ENCODE results near the gene EFNB1.

EFNB1 gene

GRCh38 chrX:68844581-68844980 lies 15.8 kb downstream of the EFNB1 start:
- no peak for DNase-seq

DNA sequence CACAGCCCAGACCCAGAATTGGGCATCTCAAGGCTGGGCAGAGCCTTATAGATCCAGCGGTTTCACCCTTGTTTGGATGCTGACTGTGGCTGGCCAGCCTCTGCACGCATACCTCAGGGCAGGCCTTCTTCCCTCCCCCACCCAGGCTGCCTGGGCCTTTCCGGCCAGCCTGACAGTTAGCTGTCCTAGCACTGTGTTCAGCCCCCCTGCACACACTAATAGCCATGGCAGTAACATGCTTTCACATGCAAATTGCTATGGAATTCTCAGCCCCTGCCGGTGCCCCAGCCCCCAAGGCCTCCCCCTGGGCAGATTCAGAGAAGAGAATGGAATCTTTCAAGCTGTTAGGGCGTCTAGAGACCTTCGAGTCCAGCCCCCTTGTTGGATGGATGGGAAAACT lies 17.7 kb downstream of the EFNB1 start:
- DNase-seq: no peak

DNA sequence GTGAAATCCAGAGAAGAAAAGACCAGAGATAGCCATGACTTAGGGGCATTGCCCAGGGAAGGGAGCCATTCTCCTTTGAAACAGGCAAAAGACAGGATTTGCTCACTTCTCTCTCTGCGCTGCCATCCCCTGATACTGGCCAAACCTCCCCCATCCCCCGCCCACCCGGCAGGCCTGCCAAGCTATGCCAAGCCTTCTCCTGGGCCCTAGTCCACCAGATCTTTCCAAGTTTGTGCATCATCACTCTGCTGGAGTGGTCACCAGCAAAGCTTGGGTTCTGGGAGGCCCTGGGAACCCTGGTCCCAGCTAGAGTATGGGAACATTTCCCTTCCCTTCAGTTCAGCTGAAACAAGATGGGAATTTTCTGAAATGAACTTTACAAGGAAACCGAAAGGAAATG lies 18.4 kb downstream of the EFNB1 start:
- DNase-seq: no peak

DNA sequence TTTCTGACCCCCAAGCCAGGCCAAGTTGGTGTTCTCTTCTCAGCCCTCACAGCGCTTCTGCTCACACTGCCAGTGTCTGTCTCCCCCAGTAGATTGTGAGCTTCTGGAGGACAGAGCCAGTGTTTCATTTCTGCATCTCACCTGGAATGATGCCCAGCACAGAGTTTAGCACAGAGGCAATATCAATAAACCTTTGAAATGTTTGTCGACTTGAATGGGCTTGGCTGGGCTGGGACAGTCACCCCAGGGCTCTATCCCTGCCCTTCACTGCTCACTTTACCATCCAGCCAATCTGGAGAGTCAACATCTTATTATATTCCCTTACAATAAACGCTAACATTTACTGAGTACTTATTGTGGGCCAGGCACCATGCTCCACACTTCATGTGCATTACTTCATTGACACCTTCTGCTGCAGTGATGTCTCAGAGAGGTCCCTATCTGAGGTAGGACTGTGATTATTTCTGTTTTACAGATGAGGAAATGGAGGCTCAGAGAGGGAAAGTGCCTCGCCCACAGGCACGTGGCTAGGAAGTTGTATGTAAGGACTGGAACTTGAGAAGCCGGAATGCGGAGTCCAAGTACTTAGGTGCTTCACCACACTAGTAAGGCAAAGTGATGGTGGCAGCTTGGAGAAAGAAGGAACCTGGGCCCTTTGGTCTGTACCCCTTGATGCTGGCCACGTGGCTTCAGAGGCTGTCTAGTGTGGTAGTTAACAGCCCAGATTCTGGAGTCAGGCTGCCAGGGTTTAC lies 19.5 kb downstream of the EFNB1 start:
- no peak for DNase-seq

DNA sequence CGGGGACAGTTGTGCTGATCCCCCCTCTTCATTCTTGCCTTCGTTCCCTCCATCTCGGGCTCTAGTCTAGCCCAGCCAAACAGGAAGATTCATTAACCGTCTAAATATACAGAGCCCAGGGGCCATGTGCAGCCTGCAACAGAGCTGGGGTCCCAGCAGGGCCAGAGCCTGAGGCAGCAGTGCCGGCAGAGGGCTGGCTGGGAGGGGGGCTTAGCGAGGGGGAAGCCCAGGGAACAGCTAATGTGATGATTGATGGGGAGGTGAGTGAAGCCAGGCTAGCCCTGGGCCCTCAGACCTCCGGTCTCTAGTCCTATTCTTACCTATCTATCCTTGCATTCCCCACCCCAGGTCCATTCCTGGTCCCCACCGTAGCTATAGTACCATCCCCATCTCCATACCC lies 22.3 kb downstream of the EFNB1 start:
- no peak for DNase-seq

DNA sequence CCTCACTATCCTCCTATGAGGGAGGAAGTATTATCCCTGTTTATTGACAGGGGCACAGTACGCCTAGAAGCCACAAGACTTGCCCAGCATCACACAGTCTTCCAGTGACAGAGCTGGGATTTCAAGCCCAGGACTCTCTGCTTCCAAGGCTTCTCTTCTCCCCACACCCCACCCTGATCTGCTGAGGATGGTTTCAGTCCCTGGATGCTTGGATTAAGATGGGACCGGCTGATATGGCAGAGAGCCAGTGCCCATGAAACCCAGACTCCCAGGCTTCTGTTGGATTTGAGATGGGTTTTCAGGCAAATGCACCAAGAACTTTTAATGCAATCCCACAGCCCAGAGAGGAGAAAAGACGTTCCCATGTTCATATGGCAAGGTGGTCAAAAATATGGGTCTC lies 23.2 kb downstream of the EFNB1 start:
- DNase-seq: no peak

GRCh38 chrX:68853665-68854251 lies 24.9 kb downstream of the EFNB1 start:
- no peak for DNase-seq

DNA sequence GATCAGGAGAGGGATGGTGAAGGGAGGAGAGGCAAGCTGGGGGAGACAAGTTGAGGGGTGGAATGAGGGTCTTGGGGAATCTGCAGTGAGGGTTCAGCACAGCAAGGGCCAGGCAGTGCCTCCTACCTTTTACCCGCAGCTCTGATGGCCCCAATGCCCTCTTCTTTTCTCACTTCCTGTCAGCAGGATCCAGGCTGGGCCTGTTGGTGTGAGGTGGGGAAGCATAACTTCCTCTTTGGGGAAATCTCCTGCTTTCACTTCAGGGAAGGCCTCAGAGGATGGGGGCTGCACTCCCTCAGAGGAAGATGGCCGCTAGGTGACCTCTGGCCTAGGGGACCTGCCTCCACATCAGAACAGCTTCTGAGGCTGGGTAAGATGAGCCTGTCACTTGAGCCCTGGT lies 36.5 kb downstream of the EFNB1 start:
- DNase-seq: no peak

DNA sequence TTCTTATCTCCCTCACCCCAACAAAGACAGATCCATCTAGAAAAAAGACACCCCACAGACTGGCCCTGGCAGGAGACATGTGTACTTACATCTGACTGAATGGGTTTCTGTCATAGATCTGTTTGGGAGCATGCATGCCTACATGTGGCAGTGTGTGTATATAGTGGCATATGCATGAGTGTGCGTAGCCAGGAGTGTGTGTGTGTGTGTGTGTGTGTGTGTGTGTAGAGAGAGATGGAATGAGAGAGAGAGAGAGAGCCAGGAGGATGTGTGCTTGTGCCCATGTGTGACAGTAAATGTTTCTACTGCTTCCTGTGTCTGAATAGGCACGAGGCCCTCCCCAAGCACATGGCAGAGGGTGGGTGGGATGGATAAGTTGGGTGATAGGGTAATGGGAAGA lies 37.1 kb downstream of the EFNB1 start:
- no peak for DNase-seq

DNA sequence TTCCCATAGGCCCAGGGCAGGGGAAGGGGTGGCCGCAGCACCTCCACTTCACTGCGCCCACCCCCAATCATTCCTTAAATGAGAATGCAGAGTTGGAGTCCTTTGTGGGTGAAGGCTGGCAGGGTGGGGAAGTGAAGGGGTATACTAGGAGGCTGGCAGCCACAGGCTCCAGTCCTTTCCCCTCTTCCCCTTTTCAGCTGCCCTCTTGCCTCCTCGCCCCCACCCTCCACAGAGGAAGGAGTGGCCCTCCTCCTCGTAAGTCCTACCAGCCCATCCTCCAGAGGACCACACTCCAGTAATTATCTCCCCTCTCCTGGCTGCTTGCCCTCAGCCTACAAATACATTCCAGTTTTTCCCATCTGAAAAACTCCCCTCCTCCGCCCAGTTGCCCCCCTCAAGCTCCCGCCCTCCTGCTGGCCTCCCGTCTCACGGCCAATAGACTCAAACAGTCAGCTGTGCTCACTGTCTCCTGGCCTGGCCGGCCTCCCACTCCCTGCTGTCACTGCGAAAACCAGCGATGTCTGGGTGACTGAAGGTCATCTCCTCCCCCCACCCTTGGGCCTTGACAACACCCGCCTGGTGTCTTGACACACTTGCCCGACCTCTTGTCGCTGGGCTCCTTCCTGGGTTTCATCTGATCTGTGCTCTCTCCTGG lies 38.8 kb downstream of the EFNB1 start:
- no peak for DNase-seq

GRCh38 chrX:68868316-68868715 lies 39.5 kb downstream of the EFNB1 start:
- no peak for DNase-seq

- DNase-seq: no peak
Observed at GRCh38 chrX:68868902-68869800, 40.3 kb downstream of the EFNB1 start.

DNA sequence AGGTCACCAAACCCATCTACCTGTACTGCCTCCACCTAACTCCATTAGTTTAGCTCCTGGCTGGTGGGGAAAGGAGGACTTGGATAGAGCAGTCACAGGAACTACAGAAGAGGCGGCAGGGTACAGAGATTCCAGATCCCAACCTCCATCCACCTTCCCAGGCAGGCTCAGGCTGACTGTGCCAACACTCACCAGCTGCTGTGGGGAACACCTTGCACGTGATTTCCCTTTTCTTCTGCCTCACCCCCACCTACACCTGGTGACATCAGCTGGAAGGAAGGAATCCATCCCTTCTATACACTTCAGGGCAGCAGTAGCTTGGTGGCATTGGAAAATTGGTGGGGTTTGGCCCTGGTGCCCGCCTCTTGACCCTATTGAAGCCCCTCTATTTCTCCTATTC lies 41.5 kb downstream of the EFNB1 start:
- no peak for DNase-seq

DNA sequence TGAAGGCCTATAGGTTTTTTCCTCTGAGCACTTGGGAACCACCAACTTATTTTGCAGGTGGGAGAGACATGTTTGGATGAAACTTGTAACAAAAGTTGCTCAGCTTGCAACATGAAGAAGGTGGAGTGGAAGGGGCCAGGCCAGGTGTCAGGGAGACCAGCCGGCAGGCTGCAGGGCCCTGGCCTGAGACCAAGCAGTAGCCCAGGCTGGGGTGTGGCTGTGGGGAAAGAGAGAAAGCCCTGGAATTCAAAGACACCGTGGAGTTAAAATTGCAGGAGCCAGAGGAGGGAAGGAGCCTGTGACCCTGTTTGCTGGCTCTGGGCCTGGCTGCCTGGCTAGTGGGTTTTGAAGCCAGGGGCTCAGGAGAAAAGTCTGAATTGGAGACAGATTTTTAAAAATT lies 43.4 kb downstream of the EFNB1 start:
- no peak for DNase-seq

DNA sequence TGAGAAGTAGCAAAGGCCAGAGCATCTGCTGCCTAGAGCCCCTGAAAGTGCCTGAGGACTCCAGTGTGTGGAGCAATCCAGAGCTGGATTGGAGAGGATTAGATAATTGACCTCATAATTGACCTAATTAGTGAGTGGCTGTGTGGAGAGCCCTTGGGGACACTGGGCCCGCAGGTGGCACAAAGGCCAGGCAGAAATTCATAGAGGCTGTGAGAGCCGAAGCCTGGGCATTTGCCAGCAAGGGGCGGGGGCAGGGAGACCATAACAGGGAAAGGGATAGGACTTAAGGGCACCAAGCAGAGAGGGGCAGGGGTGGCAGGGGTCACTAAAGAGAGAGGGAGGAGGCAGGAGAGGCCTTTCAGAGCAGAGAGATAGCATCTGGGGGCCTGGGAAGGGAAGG lies 45.3 kb downstream of the EFNB1 start:
- no peak for DNase-seq

GRCh38 chrX:68876731-68877130 lies 47.9 kb downstream of the EFNB1 start:
- DNase-seq: no peak

- DNase-seq: no peak
Observed at GRCh38 chrX:68877606-68878005, 48.8 kb downstream of the EFNB1 start.

GRCh38 chrX:68878977-68879645 lies 50.3 kb downstream of the EFNB1 start:
- no peak for DNase-seq

DNA sequence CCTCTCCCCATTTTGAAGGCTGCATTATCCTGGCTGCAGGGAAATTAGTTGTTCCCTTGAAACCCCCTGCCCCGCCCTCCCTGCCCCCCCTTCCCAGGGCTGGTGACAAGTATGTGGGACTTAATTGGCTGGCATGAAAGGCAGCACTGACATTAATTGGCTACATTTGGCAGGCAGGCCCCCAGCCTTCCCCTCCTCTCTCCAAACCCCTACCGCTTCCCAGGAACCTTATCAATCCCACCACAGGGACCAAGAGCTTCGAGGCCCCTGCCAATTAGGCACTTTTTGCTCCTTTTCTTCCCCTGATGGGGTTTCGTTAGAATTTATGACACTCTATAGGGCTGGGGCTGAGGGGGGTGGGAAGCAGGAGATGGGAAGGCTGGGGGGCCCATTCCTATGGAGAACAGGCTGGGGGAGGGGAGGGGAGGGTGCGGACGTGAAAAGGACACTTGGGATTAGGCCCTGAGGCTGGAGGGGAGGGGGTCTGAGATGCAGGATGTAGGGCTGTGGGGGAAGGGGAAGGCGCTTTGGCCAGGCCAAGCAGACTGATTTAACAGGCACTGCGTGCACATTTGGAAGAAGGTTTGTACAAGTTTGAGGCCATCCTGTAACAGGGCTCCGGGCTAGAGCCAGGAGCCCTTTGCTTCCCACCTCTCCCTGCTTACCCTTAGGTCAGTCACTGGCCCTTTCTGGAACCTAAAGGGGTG lies 52.2 kb downstream of the EFNB1 start:
- no peak for DNase-seq

- no peak for DNase-seq
Observed at GRCh38 chrX:68881911-68882310, 53.1 kb downstream of the EFNB1 start.

GRCh38 chrX:68883800-68884199 lies 55.0 kb downstream of the EFNB1 start:
- no peak for DNase-seq

GRCh38 chrX:68889249-68889648 lies 60.4 kb downstream of the EFNB1 start:
- no peak for DNase-seq

All from SW 1271 (cell line).